H1 (cell line): ENCODE measurements around the gene EFCAB8. TPM values are rescaled to one million over a fixed set of nuclear protein-coding genes. Genes with fewer than 3 reads are reported as not detected.

ENCODE experiments used
- CTCF ChIA-PET: fragments of 300-600 bp; sonication (Branson Sonifier 250); formaldehyde crosslinking; loops from one replicate; lab custom pipeline; 2021; ENCODE audit not compliant: partially characterized antibody; lab: Charles Lee
- POLR2A ChIA-PET: fragments of 300-600 bp; sonication (Branson Sonifier 250); formaldehyde crosslinking; loops from one replicate; lab custom pipeline; 2021; ENCODE audit warnings: inconsistent platforms; ENCODE audit not compliant: partially characterized antibody; lab: Charles Lee
- DNase-seq, 2 experiments: peaks; one replicate each; pipeline versions ENCODE4 v3.0.0 to v3.0.0-alpha.2; 2010 to 2022; ENCODE audit warnings: low spot score in 2 of 2, low read depth in 1 of 2, mixed read lengths in 1 of 2
- FAIRE-seq: peaks from 2 replicates; lab custom pipeline; 2011; peaks lifted over from hg19 to GRCh38; lab: Jason Lieb, UNC
- H2AFZ ChIP-seq: 2 replicates; pipeline ENCODE4 v1.8.1; 2012; ENCODE audit warnings: low read length, inconsistent platforms
- H2AK5ac ChIP-seq: 2 replicates; pipeline ENCODE4 v1.6.1; 2013; ENCODE audit warnings: low read depth, low read length
- H2BK120ac ChIP-seq: replicated peaks from 2 replicates; pipeline ENCODE3; 2013; ENCODE audit warnings: low read depth, low read length, inconsistent platforms
- H2BK12ac ChIP-seq: 2 replicates; pipeline ENCODE4 v1.6.1; 2013; ENCODE audit warnings: low read depth, low read length
- H2BK15ac ChIP-seq: 2 replicates; pipeline ENCODE4 v1.6.1; 2013; ENCODE audit warnings: low read length
- H2BK20ac ChIP-seq: 2 replicates; pipeline ENCODE4 v1.6.1; 2013; ENCODE audit warnings: low read length
- H2BK5ac ChIP-seq: 2 replicates; pipeline ENCODE4 v1.6.1; 2013; ENCODE audit warnings: low read depth, low read length
- H3K14ac ChIP-seq: 2 replicates; pipeline ENCODE4 v1.6.1; 2013; ENCODE audit warnings: inconsistent platforms; ENCODE audit not compliant: insufficient read length
- H3K18ac ChIP-seq: 2 replicates; pipeline ENCODE4 v1.6.1; 2013; ENCODE audit warnings: low read length; ENCODE audit errors: extremely low read depth
- H3K23ac ChIP-seq: 2 replicates; pipeline ENCODE4 v1.6.1; 2013; ENCODE audit warnings: inconsistent platforms; ENCODE audit not compliant: insufficient read length
- H3K23me2 ChIP-seq: 2 replicates; pipeline ENCODE4 v1.6.1; 2013; ENCODE audit warnings: low read depth, low read length
- H3K27ac ChIP-seq: 2 replicates; pipeline ENCODE4 v1.6.1; 2011; ENCODE audit warnings: low read depth, low read length, inconsistent platforms
- H3K27me3 ChIP-seq, 4 experiments: replicated peaks in 1 of 4; 1 replicate in 1 of 4; 2 replicates in 3 of 4; pipeline versions ENCODE4 v1.6.1 to v1.8.1; 2011 to 2013; ENCODE audit warnings: low read length in 3 of 4, mild to moderate bottlenecking in 3 of 4, inconsistent platforms in 2 of 4, mixed read lengths in 2 of 4, moderate library complexity in 1 of 4; ENCODE audit not compliant: control insufficient read depth in 3 of 4, insufficient read depth in 3 of 4; ENCODE audit errors: extremely low read depth in 1 of 4
- H3K36me3 ChIP-seq, 4 experiments: 2 replicates each; pipeline versions ENCODE4 v1.6.1 to v1.8.1; 2011 to 2013; ENCODE audit warnings: mild to moderate bottlenecking in 4 of 4, low read length in 3 of 4, moderate library complexity in 2 of 4, control low read depth in 1 of 4, inconsistent platforms in 1 of 4; ENCODE audit not compliant: insufficient read depth in 4 of 4, control insufficient read depth in 2 of 4
- H3K4ac ChIP-seq: replicated peaks from 2 replicates; pipeline ENCODE3; 2013; ENCODE audit warnings: low read length, low read depth, mixed read lengths, inconsistent platforms; ENCODE audit not compliant: insufficient read length
- H3K4me1 ChIP-seq, 4 experiments: replicated peaks in 1 of 4; 1 replicate in 1 of 4; 2 replicates in 3 of 4; pipeline versions ENCODE4 v1.6.1 to v1.8.1; 2011 to 2013; ENCODE audit warnings: low read length in 3 of 4, inconsistent platforms in 2 of 4, mixed read lengths in 1 of 4; ENCODE audit not compliant: insufficient read depth in 4 of 4, control insufficient read depth in 3 of 4
- H3K4me2 ChIP-seq, 2 experiments: 2 replicates each; pipeline versions ENCODE4 v1.6.1 to v1.8.1; 2011 to 2013; ENCODE audit warnings: low read depth in 2 of 2, low read length in 2 of 2, control low read depth in 1 of 2, inconsistent platforms in 1 of 2, mild to moderate bottlenecking in 1 of 2; ENCODE audit not compliant: insufficient read depth in 1 of 2
- H3K4me3 ChIP-seq, 4 experiments: fragments of 200-600, 300-600 bp in 1 of 4; sonication (generic), shearing (Covaris generic), sonication (Bioruptor Twin) in 1 of 4; 2 replicates each; pipeline versions ENCODE4 v1.5.1 to v1.8.1; 2011 to 2016; ENCODE audit warnings: low read length in 4 of 4, low read depth in 3 of 4, control low read depth in 2 of 4, inconsistent platforms in 2 of 4, mild to moderate bottlenecking in 2 of 4, mixed read lengths in 1 of 4, moderate library complexity in 1 of 4; ENCODE audit not compliant: insufficient read depth in 2 of 4; ENCODE audit errors: extremely low read depth in 1 of 4
- H3K56ac ChIP-seq: replicated peaks from 2 replicates; pipeline ENCODE3; 2013; ENCODE audit warnings: low read depth, mild to moderate bottlenecking, mixed read lengths, low read length, inconsistent platforms; ENCODE audit not compliant: insufficient read length
- H3K79me1 ChIP-seq: 2 replicates; pipeline ENCODE4 v1.6.1; 2013; ENCODE audit warnings: low read depth, low read length, control low read depth
- H3K79me2 ChIP-seq, 2 experiments: 2 replicates each; pipeline versions ENCODE4 v1.6.1 to v1.8.1; 2012 to 2013; ENCODE audit warnings: low read length in 2 of 2, mild to moderate bottlenecking in 2 of 2, inconsistent platforms in 1 of 2; ENCODE audit not compliant: insufficient read depth in 2 of 2, control insufficient read depth in 1 of 2
- H3K9ac ChIP-seq, 4 experiments: replicated peaks in 1 of 4; 1 replicate in 1 of 4; 2 replicates in 3 of 4; pipeline versions ENCODE4 v1.6.1 to v1.8.1; 2011 to 2013; ENCODE audit warnings: low read depth in 3 of 4, low read length in 3 of 4, control low read depth in 2 of 4, mild to moderate bottlenecking in 2 of 4, moderate library complexity in 2 of 4, inconsistent platforms in 1 of 4; ENCODE audit errors: extremely low read depth in 1 of 4
- H3K9me3 ChIP-seq, 2 experiments: 2 replicates each; pipeline versions ENCODE4 v1.6.1 to v1.8.1; 2012 to 2013; ENCODE audit warnings: mild to moderate bottlenecking in 2 of 2, moderate library complexity in 2 of 2, control low read depth in 1 of 2, inconsistent platforms in 1 of 2, low read depth in 1 of 2, low read length in 1 of 2, mixed read lengths in 1 of 2; ENCODE audit not compliant: insufficient read depth in 2 of 2
- H4K20me1 ChIP-seq, 2 experiments: replicated peaks in 1 of 2; 2 replicates each; pipeline versions ENCODE3 to v1.8.1; 2011 to 2013; ENCODE audit warnings: inconsistent platforms in 2 of 2, low read length in 2 of 2, mild to moderate bottlenecking in 1 of 2; ENCODE audit not compliant: insufficient read depth in 2 of 2, control insufficient read depth in 1 of 2
- H4K5ac ChIP-seq: 2 replicates; pipeline ENCODE4 v1.6.1; 2013; ENCODE audit warnings: low read length, low read depth, mixed read lengths, inconsistent platforms; ENCODE audit not compliant: insufficient read length
- H4K8ac ChIP-seq: 2 replicates; pipeline ENCODE4 v1.8.0; 2013; ENCODE audit warnings: mild to moderate bottlenecking, moderate library complexity, low read length, inconsistent platforms; ENCODE audit not compliant: insufficient read depth; ENCODE audit errors: extremely low read depth
- H4K91ac ChIP-seq: replicated peaks from 2 replicates; pipeline ENCODE3; 2013; ENCODE audit warnings: low read length, mixed read lengths, inconsistent platforms; ENCODE audit not compliant: insufficient read length
- CEBPB ChIP-seq: IDR thresholded peaks from 2 replicates; pipeline ENCODE4 v1.6.1; 2012; ENCODE audit warnings: low read depth, low read length
- CHD1 ChIP-seq: IDR thresholded peaks from 2 replicates; pipeline ENCODE4 v1.6.1; 2012; ENCODE audit warnings: low read depth, low read length, improper control_type of control experiment
- EGR1 ChIP-seq: IDR thresholded peaks from 2 replicates; pipeline ENCODE4 v1.6.1; 2011; ENCODE audit warnings: low read depth, low read length, borderline replicate concordance
- EZH2 ChIP-seq: fragments of 200-600 bp; sonication (generic); IDR thresholded peaks from 2 replicates; pipeline ENCODE4 v1.7.1; 2012; ENCODE audit warnings: low read depth, mild to moderate bottlenecking, moderate library complexity, low read length, inconsistent platforms; ENCODE audit not compliant: severe bottlenecking
- FOSL1 ChIP-seq: IDR thresholded peaks from 2 replicates; pipeline ENCODE4 v1.6.1; 2011; ENCODE audit warnings: mild to moderate bottlenecking, low read depth, low read length, moderate library complexity; ENCODE audit not compliant: insufficient read depth
- HDAC2 ChIP-seq, 2 experiments: fragments of 300-600 bp in 1 of 2; sonication (generic) in 1 of 2; IDR thresholded peaks; 2 replicates each; pipeline ENCODE4 v1.6.1; 2011 to 2012; ENCODE audit warnings: low read depth in 2 of 2, low read length in 2 of 2, mild to moderate bottlenecking in 2 of 2, moderate library complexity in 2 of 2, borderline replicate concordance in 1 of 2, inconsistent platforms in 1 of 2
- HDAC6 ChIP-seq: IDR thresholded peaks from one replicate; pipeline ENCODE4 v1.7.1; 2012; ENCODE audit warnings: low read depth, mild to moderate bottlenecking, inconsistent platforms, low read length, moderate library complexity
- KDM5A ChIP-seq: fragments of 200-600 bp; IDR thresholded peaks from 2 replicates; pipeline ENCODE4 v1.7.1; 2012; ENCODE audit warnings: mild to moderate bottlenecking, low read length, inconsistent platforms, mixed read lengths
- NRF1 ChIP-seq: IDR thresholded peaks from 2 replicates; pipeline ENCODE4 v1.6.1; 2011; ENCODE audit warnings: mild to moderate bottlenecking, low read depth, low read length, improper control_type of control experiment
- POLR2AphosphoS5 ChIP-seq: IDR thresholded peaks from 2 replicates; pipeline ENCODE4 v1.6.1; 2011; ENCODE audit warnings: low read depth, low read length
- RBBP5 ChIP-seq: IDR thresholded peaks from 2 replicates; pipeline ENCODE4 v1.7.1; 2012; ENCODE audit warnings: low read depth, mild to moderate bottlenecking, inconsistent platforms, low read length, moderate library complexity, borderline replicate concordance
- RFX5 ChIP-seq: IDR thresholded peaks from 2 replicates; pipeline ENCODE4 v1.6.1; 2011; ENCODE audit warnings: low read depth, low read length, improper control_type of control experiment, borderline replicate concordance
- SIX5 ChIP-seq: IDR thresholded peaks from 2 replicates; pipeline ENCODE4 v1.6.1; 2011; ENCODE audit warnings: mild to moderate bottlenecking, low read depth, low read length
- TCF12 ChIP-seq: IDR thresholded peaks from 2 replicates; pipeline ENCODE4 v1.6.1; 2011; ENCODE audit warnings: low read depth, mild to moderate bottlenecking, low read length
- TEAD4 ChIP-seq: IDR thresholded peaks from 2 replicates; pipeline ENCODE4 v1.6.1; 2012; ENCODE audit warnings: low read depth, low read length, inconsistent platforms, mixed read lengths
- WGBS, 2 experiments: shearing (Covaris generic) in 1 of 2; methylation state at CpG; one replicate each; pipeline versions ENCODE4 v1.1.6 to v1.1.7; 2013 to 2015; ENCODE audit warnings: low lambda C conversion rate in 2 of 2, mixed read lengths in 2 of 2, inconsistent platforms in 1 of 2, low coverage in 1 of 2, missing lambda C conversion rate in 1 of 2; ENCODE audit not compliant: insufficient replicate concordance in 2 of 2, insufficient coverage in 1 of 2, insufficient read length in 1 of 2; ENCODE audit errors: extremely low coverage in 1 of 2, missing lambda C conversion rate in 1 of 2; 5-methylcytosine and 5-hydroxymethylcytosine counted together
- polyA plus RNA-seq, 7 experiments: library from polyadenylated mRNA; depleted of rRNA in 3 of 7; stranded (reverse) in 5 of 7; unstranded in 2 of 7; fragments of >200 nt in 5 of 7; fragments of 200-250 nt in 2 of 7; gene quantifications; 1 replicate in 5 of 7; 2 replicates in 1 of 7; 4 replicates in 1 of 7; pipeline versions ENCODE4 v1.2.1 to v1.2.3, GENCODE V29; 2011 to 2013; ENCODE audit warnings: missing spikeins in 2 of 7, mixed read lengths in 2 of 7
- total RNA-seq: library from RNA; stranded (reverse); fragmentation: NEBNext Ultra II Directional; extraction: Animal tissue kit (Norgen Biotek cat#: 25700); gene quantifications from 2 replicates; pipeline ENCODE4 v1.2.1, GENCODE V29; 2021

Gene EFCAB8
- total and polyA plus RNA-seq, 2 of the 8 experiments (the other 6 are each of a cell fraction or from before 2014, with no cell fraction given): 0.06 to 0.20 TPM

DNA sequence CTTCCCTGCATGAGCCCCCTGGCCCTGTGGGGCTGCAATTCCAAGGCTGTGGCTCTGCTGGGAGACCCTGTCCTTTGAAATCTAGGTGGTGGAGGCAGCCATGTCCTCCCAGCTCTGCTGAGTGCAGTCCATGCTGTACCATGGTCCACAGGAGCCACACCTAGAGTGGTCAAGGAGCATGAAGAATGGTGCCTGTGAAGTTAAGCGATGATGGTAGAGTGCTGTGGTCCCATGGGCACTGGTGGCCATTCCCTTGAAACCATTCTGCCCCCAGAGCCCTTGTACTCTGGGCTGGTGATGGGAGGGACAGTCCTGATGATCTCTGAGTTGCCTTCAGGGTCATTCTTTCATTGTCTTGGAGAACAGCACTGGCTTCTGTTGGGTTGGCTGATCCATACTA lies 55.3 kb downstream of the EFCAB8 start:
- H2BK5ac ChIP-seq: no peak overlapping the region
- POLR2A ChIA-PET: no interaction called here
- TF ChIP-seq HDAC2 (IDR thresholded peaks at IDR 0.05; ENCODE audit: borderline replicate concordance in 1 of 2, low read depth in 2 of 2, low read length in 2 of 2) (no peak), CEBPB (no peak), RFX5 (no peak), TEAD4 (no peak), POLR2AphosphoS5 (no peak), HDAC6 (no peak), KDM5A (no peak), TCF12 (no peak), CHD1 (no peak), RBBP5 (no peak), EGR1 (no peak), FOSL1 (no peak), SIX5 (no peak), NRF1 (no peak), EZH2 (no peak)

More for the DNA sequence above, 55.3 kb downstream of the EFCAB8 start:
- Histone ChIP-seq H3K18ac (no peak overlapping the region), H3K56ac (no peak overlapping the region), H4K5ac (no peak overlapping the region), H2AFZ (no peak overlapping the region), H3K27me3 (no peaks in the 10 kb centered on the region; a peak in 1 of 7 replicates), H3K4me3 (no peak overlapping the region), H3K9me3 (peaks cover 0 to 11% of the 10 kb centered on the region in 2 experiments; a peak in 3 of 4 replicates), H2BK12ac (no peak overlapping the region), H4K20me1 (no peaks in the 10 kb centered on the region), H3K4me2 (no peak overlapping the region), H3K36me3 (no peaks in the 10 kb centered on the region), H3K79me2 (no peaks in the 10 kb centered on the region), H3K79me1 (no peaks in the 10 kb centered on the region), H2BK15ac (no peak overlapping the region), H3K4ac (no peak overlapping the region), H3K23me2 (peaks cover 1% of the 10 kb centered on the region; the same call in 1 of the 2 replicates), H2BK120ac (no peak overlapping the region), H3K9ac (no peak overlapping the region), H4K91ac (no peak overlapping the region), H3K4me1 (no peaks in the 10 kb centered on the region), H3K23ac (no peak overlapping the region), H4K8ac (no peak overlapping the region), H3K27ac (no peak overlapping the region), H3K14ac (no peak overlapping the region), H2AK5ac (no peak overlapping the region), H2BK20ac (no peak overlapping the region)
- CTCF ChIA-PET: no interaction called here
- FAIRE-seq (no peak), DNase-seq (no peak)
- WGBS, 2 experiments: 100% methylated on average over 1 of the region's 1 CpG; no CpG with 5 or more reads in 1 of the 2 experiments
